Prostate gland (tissue), 2 donors: ENCODE measurements around the gene GUCA1A.

Experiments
- CTCF ChIP-seq, 4 experiments: fragments of 200-600 bp in 2 of 4; fragments of 450-650 bp in 2 of 4; sonication (generic) in 2 of 4; IDR thresholded peaks; 1 replicate in 3 of 4; 2 replicates in 1 of 4; pipeline ENCODE4 v1.5.1; 2016 to 2019; ENCODE audit warnings: antibody characterized with exemption in 4 of 4, mild to moderate bottlenecking in 2 of 4, moderate library complexity in 2 of 4
- POLR2A ChIP-seq: fragments of 450-650 bp; IDR thresholded peaks from one replicate; pipeline ENCODE4 v1.6.1; 2016; ENCODE audit warnings: antibody characterized with exemption, mild to moderate bottlenecking

- no peak for TF ChIP-seq CTCF (IDR thresholded peaks at IDR 0.05)
- TF ChIP-seq POLR2A, result no peak
Measured at GRCh38 chr6:42222448-42222847, 49.3 kb downstream of the GUCA1A start.
